Stomach (tissue), 9 donors: ENCODE measurements around the gene GPS2. TPM values are rescaled to one million over a fixed set of nuclear protein-coding genes. Genes with fewer than 3 reads are reported as not detected.

ENCODE experiments used
- DNase-seq, 2 donors: peaks; one replicate each; pipeline versions ENCODE4 v3.0.0 to v3.0.0-alpha.2; 2013 to 2019
- H3K27ac ChIP-seq, 5 donors: fragments of 200-600 bp in 4 of 5; sonication (generic) in 4 of 5; one replicate each; pipeline ENCODE4 v1.5.1; 2013 to 2019; ENCODE audit warnings: mild to moderate bottlenecking in 1 of 5, moderate library complexity in 1 of 5
- H3K27me3 ChIP-seq, 3 donors: fragments of 200-600 bp; sonication (generic); one replicate each; pipeline ENCODE4 v1.5.1; 2017 to 2019; ENCODE audit warnings: mixed run types in 1 of 3
- H3K36me3 ChIP-seq, 4 donors: fragments of 200-600 bp; sonication (generic); 1 replicate in 3 of 4; 2 replicates in 1 of 4; pipeline ENCODE4 v1.5.1; 2016 to 2019
- H3K4me1 ChIP-seq, 4 donors: fragments of 200-600 bp; sonication (generic); one replicate each; pipeline ENCODE4 v1.5.1; 2016 to 2019
- H3K4me3 ChIP-seq, 4 donors: fragments of 200-600 bp; sonication (generic) in 3 of 4; one replicate each; pipeline ENCODE4 v1.5.1; 2016 to 2019; ENCODE audit warnings: mild to moderate bottlenecking in 1 of 4
- H3K9me3 ChIP-seq, 4 donors: fragments of 200-600 bp; sonication (generic); one replicate each; pipeline ENCODE4 v1.5.1; 2016 to 2019
- EP300 ChIP-seq: sonication (generic); formaldehyde crosslinking; IDR thresholded peaks from one replicate; pipeline ENCODE4 v1.6.1; 2017; ENCODE audit warnings: antibody characterized with exemption
- POLR2A ChIP-seq, 4 donors: fragments of 450-650 bp; IDR thresholded peaks; one replicate each; pipeline ENCODE4 v1.6.1; 2016; ENCODE audit warnings: antibody characterized with exemption in 4 of 4, control low read depth in 2 of 4, mild to moderate bottlenecking in 1 of 4, moderate library complexity in 1 of 4
- POLR2AphosphoS5 ChIP-seq, 3 donors: sonication (generic); formaldehyde crosslinking; IDR thresholded peaks; one replicate each; pipeline ENCODE4 v1.6.1; 2016; ENCODE audit warnings: antibody characterized with exemption in 3 of 3
- WGBS, 5 donors: extraction: QIAGEN DNeasy Blood & Tissue Kit in 3 of 5; methylation state at CpG; one replicate each; pipeline versions ENCODE4 v1.1.5 to v1.1.7; 2013 to 2018; 5-methylcytosine and 5-hydroxymethylcytosine counted together
- intact Hi-C: fragments of 100-400 bp; cut with DNase I; formaldehyde crosslinking; loops from one replicate; pipeline ENCODE4 v1.15.1; 2023; ENCODE audit warnings: low total_unique reads
- polyA plus RNA-seq, 3 donors: library from polyadenylated mRNA; stranded (reverse); fragments of 200-250 nt; gene quantifications; one replicate each; pipeline ENCODE4 v1.2.3, GENCODE V29; 2013
- total RNA-seq, 5 donors: library from RNA; depleted of rRNA; stranded (reverse); fragments of >200 nt; gene quantifications; one replicate each; pipeline versions ENCODE4 v1.1.0 to v1.2.3, GENCODE V29; 2014 to 2016
- TF ChIP-seq, protein P1 (sequence below), 7 experiments: fragments of 450-650 bp in 4 of 7; fragments of 200-600 bp in 3 of 7; sonication (generic) in 3 of 7; IDR thresholded peaks; one replicate each; pipeline ENCODE4 v1.5.1; 2016 to 2019; ENCODE audit warnings: antibody characterized with exemption in 7 of 7, control low read depth in 2 of 7, mild to moderate bottlenecking in 1 of 7
- donor health status: healthy with polysubstance abuse.
- donor health status: Bipolar disorder and iron deficiency.
- donor health status: healthy.

Gene GPS2
- total and polyA plus RNA-seq, 8 donors, result 23.9 to 91.6 (median 71.1) TPM

DNA sequence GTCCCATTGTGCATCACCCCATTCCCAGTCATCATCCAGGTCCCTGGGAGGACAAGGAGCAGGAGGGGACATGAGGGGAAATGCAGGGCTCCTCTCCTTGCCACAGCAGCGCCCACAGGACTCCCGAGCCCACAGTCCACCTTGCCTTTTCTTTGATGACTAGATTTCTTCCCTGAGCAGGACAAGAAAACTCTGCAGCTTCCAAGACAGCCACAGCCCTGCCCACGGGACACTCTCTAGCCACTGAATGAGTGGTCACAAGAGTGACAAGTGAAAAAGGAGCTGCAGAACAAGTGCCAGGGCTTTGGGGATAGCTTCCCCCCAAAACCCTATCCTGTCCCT, 9.2 kb upstream of the GPS2 start:
- no peak for DNase-seq
- intact Hi-C loops, result no loop called here
- Histone ChIP-seq H3K9me3 (no peaks in the 10 kb centered on the region), H3K27me3 (no peaks in the 10 kb centered on the region), H3K27ac (no peak overlapping the region), H3K36me3 (peaks cover 44 to 80% (median 73%) of the 10 kb centered on the region in 4 donors), H3K4me1 (peaks cover 5 to 24% (median 19%) of the 10 kb centered on the region in 4 donors), H3K4me3 (no peak overlapping the region)
- TF ChIP-seq POLR2AphosphoS5 (IDR thresholded peaks at IDR 0.05) (no peak), EP300 (no peak), POLR2A (IDR thresholded peaks at IDR 0.05) (no peak)
- TF ChIP-seq, protein P1, sequence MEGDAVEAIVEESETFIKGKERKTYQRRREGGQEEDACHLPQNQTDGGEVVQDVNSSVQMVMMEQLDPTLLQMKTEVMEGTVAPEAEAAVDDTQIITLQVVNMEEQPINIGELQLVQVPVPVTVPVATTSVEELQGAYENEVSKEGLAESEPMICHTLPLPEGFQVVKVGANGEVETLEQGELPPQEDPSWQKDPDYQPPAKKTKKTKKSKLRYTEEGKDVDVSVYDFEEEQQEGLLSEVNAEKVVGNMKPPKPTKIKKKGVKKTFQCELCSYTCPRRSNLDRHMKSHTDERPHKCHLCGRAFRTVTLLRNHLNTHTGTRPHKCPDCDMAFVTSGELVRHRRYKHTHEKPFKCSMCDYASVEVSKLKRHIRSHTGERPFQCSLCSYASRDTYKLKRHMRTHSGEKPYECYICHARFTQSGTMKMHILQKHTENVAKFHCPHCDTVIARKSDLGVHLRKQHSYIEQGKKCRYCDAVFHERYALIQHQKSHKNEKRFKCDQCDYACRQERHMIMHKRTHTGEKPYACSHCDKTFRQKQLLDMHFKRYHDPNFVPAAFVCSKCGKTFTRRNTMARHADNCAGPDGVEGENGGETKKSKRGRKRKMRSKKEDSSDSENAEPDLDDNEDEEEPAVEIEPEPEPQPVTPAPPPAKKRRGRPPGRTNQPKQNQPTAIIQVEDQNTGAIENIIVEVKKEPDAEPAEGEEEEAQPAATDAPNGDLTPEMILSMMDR (IDR thresholded peaks at IDR 0.05), result peak in 1 of 7 experiments; percentile 3
- 69 to 89% (median 83%) methylated on average over 3 of the region's 3 CpGs for WGBS, 5 donors

DNA sequence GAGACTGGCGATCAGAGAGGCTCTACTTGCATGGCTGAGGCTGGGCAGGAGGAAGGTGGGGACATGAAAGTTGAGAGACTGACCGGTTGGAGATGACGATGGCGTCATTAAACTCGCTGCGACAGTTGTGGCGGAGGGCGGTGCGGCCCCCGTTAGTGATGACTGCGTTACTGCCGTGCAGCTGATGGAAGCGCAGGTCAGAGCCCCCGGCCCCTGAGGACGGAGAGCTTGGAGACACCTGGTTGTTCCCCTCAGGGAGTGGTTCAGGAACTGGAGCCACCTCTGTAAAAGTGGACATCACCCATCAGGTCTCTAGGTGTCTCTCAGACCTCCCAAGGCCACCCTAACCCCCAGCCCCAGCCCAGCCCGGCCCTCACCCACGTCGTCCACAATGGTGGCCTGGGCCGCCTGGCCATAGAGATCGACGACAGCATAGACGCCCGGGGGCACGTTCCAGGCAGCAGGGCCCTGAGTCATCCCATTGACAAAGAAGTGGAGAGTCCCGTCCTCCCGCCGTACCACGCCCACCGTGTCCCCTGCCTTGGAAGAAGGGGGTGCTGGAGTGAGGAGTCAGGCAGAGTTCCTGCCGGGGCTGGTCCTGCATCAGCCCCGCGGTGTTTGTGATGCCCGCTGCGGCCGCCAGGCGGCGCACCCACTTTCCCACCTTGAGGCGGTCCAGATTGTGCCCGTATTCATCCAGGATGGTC, 8.7 kb upstream of the GPS2 start:
- no peak overlapping the region for H3K4me3 ChIP-seq
- H3K27ac ChIP-seq, result no peak overlapping the region
- DNase-seq, result peak; percentile 67 to 73
- intact Hi-C loops, result no loop called here
- 61 to 66% (median 62%) methylated on average over 23 to 39 of the region's 39 CpGs for WGBS, 5 donors
- H3K27me3 ChIP-seq, result no peaks in the 10 kb centered on the region
- H3K36me3 ChIP-seq, result peaks cover 46 to 83% (median 78%) of the 10 kb centered on the region in 4 donors
- no peaks in the 10 kb centered on the region for H3K9me3 ChIP-seq
- peaks cover 5 to 23% (median 19%) of the 10 kb centered on the region in 4 donors for H3K4me1 ChIP-seq
- TF ChIP-seq, protein P1 (IDR thresholded peaks at IDR 0.05), result peak in 5 of 7 experiments; percentile 46 to 87 (median 84)
- TF ChIP-seq POLR2A (IDR thresholded peaks at IDR 0.05), result no peak

DNA sequence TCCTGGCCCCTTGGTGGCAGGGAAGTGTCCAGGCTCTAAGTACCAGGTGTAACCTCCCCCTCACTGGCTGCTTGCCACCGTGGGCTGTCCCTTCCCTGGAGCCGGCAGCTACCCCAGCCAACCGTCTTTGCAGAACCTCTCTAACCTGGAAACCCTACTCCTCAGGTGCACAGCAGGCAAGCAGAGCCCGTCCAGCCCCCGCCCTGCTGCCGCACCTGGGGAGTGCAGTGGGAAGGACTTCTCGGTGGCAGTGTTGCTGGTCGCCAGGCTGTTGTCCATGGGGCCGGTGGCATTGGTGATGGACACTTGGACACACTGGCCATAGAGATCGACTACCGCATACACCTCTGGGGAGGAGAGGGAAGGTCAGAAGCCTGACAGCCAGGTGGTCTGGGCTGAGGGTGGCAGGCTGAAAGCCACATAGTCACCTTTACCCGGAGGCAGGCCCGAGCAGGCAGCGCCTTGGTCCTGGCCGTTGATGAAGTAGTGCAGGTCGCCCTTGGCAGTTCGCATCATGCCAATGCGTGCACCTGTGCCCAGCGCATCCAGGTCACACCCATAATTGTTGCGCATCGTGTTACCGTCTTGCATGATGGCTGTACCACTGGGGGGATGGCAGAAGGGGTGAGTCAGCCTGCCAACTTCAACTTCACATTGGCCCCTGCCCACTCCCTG, 7.5 kb upstream of the GPS2 start:
- 88 to 94% (median 90%) methylated on average over 17 to 22 of the region's 22 CpGs for WGBS, 5 donors
- intact Hi-C loops, result no loop called here

DNA sequence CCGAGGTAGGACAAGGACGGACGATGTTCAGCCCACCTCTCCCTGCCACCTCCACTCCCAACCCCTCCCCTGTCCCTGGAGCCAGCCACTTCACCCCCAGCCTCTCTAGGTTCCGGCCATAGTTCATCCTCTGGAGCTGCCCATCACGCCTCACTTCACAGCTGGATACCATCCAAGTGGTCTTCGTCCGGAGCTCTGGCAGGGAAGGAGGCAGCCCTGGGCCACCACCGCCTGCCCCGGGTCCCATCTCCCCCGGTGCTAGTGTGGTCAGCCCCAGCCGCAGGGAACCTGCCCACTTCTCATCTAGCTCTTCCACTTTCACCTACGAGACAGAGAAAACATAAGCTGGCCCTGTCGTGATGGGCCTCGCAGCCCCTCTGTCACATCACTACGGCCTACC, 6.3 kb upstream of the GPS2 start:
- H3K27me3 ChIP-seq, result no peaks in the 10 kb centered on the region
- no peak overlapping the region for H3K4me3 ChIP-seq
- peaks cover 0 to 8% (median 4%) of the 10 kb centered on the region in 4 donors for H3K4me1 ChIP-seq
- no peak for TF ChIP-seq POLR2A (IDR thresholded peaks at IDR 0.05)
- TF ChIP-seq, protein P1 (IDR thresholded peaks at IDR 0.05), result no peak
- no peak for TF ChIP-seq EP300
- no peak for TF ChIP-seq POLR2AphosphoS5 (IDR thresholded peaks at IDR 0.05)
- H3K27ac ChIP-seq, result no peak overlapping the region
- WGBS, 5 donors, result 85 to 95% (median 92%) methylated on average over 15 of the region's 15 CpGs
- intact Hi-C loops, result no loop called here
- H3K9me3 ChIP-seq, result no peaks in the 10 kb centered on the region
- peaks cover 65 to 100% (median 94%) of the 10 kb centered on the region in 4 donors for H3K36me3 ChIP-seq
- DNase-seq, result no peak

More for the DNA sequence above, 7.5 kb upstream of the GPS2 start:
- Histone ChIP-seq H3K27me3 (no peaks in the 10 kb centered on the region), H3K4me3 (no peak overlapping the region), H3K36me3 (peaks cover 57 to 95% (median 90%) of the 10 kb centered on the region in 4 donors), H3K27ac (no peak overlapping the region), H3K9me3 (no peaks in the 10 kb centered on the region), H3K4me1 (peaks cover 0 to 11% (median 7%) of the 10 kb centered on the region in 4 donors)
- no peak for DNase-seq
- TF ChIP-seq POLR2A (IDR thresholded peaks at IDR 0.05), result no peak
- TF ChIP-seq, protein P1 (IDR thresholded peaks at IDR 0.05), result no peak
- TF ChIP-seq EP300, result no peak
- no peak for TF ChIP-seq POLR2AphosphoS5 (IDR thresholded peaks at IDR 0.05)
